HG02840 (cell line): ENCODE data around the gene VSTM1.
"Not testable (repeated sequence)": the region's sequence is repeated elsewhere in the genome, so short reads cannot be mapped to it uniquely, and the experiment has no call there.

Experiments
- ATAC-seq: cut with Tn5 transposase; IDR thresholded peaks from one replicate; pipeline ENCODE4 v1.9.1; 2021; ENCODE audit warnings: mild to moderate bottlenecking, moderate library complexity, moderate number of reproducible peaks; ENCODE audit not compliant: unreplicated experiment, low FRiP score

Gene VSTM1, protein sequence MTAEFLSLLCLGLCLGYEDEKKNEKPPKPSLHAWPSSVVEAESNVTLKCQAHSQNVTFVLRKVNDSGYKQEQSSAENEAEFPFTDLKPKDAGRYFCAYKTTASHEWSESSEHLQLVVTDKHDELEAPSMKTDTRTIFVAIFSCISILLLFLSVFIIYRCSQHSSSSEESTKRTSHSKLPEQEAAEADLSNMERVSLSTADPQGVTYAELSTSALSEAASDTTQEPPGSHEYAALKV

DNA sequence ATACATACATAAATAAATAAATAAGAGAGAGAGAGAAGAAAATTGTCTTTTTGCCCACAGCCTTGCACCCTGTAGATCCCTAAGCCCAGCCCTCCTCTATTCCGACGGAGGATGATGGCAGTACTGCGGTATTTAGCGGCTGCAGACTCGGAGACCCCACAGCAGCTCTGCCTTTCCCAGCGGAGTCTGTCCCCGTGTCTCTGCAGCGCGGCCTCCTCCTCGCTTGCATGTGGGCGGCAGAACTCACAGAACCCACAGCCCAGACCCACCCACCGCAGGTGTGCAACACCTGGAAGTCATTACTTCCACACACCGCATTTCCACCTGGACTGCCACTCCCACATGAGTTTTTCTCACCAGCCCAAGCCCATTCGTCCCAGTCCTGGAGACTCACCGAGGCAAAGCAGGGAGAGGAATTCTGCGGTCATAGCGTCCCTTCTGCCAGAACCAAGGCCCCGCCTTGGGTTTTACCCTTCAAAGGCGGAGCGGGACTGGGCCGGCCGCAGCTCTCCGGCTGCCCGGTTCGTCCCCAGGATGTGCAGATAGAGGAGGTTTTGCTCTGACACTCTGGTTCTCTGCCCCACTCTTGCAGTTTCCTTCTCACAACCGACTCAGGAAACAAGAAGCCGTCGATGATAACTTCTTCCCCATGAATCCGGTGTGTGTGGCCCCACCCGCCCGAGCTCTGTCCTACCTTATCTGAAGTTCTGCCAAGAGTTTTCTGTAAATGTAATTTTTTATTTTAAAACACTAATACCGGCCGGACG lies at the start of gene VSTM1:
TSS of gene VSTM1 (minus strand) at position 548 of the 767 bp plus-strand sequence. CDS start at position 428, 120 bp downstream.
- ATAC-seq: no peak

DNA sequence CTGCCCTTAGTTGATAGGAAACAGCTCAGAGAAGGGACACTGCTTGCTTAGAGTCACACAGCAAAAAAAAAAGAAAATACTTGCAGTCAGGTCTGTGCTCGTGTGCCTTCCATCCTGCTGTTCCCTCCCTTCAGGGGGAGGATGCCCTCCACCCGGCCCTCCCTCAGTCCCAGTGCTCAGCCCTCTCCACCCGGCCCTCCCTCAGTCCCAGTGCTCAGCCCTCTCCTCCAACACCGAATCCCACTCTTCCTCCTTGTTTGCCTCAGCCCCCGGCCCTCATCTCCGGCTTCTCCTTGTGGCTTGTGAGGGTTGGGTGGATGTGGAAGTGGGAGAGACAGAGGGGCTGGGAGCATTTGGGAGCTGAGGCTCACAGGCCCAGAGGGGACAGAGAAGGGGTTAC lies 46.0 kb upstream of the VSTM1 start:
- no peak for ATAC-seq

DNA sequence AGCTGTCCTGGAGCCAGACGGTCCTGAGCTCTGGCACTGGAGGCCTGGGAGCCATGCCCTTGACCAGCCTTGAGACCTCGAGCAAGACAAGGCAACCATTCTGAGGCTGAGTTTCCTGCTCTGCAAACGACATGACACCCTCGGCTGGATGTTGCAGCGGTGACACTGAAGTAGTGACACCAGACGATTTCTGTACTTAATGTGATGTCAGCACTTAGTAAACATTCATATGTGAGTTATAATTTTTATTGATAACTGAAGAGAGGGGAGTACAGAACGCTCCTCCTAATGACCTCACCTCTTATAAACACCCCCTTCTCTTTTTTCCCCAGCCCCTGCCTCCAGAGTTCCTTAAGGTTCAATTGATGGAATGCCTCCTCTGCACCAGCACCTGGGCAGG lies 44.8 kb upstream of the VSTM1 start:
- ATAC-seq: no peak

DNA sequence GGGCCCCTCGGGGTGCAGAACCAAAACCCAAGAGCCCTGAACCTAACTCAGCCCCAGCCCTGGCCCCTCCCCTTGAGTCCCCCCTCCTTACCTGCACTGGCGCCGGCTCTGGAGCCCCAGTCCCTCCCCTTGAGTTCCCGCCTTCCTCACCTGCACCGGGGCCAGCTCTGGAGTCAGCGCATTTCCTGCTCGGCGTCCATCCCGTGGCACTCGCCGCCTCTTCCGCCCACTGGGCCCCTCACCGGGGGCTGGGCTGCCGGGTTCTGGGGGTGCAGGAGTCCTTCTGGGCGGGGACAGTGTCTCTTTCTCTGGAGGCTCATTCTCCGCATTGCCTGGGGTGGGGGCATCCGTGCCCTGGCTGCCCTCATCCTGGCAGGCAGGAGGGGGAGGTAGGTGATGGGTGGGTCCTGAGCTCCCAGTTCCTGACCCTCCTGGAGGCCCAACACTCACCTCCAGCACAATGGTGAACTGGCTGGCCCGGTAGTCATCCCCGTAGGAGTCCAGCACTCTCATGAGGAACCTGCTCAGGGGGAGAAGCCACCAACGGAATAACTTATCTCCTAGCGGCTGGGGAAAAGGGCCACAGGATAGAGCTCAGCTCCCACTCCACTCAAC lies 44.3 kb upstream of the VSTM1 start:
- ATAC-seq: no peak

DNA sequence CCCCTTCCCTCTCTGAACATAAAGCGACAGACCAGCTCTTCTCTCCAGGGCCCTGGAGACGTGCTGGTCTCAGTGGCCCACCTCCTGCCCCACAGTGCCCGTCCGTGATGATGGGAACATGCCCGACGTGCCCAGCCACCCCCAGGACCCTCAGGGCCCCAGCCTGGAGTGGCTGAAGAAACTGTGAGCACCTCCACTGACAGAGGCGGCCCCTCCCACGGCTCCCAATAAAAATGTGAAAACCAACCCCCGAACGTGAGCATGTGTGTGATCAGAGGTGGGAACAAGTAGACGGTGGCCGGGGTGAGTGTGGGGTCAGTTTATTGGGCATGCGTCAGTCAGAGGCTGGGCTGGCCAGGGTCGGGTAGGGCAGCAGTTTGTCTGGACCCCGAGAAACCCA lies 43.0 kb upstream of the VSTM1 start:
- no peak for ATAC-seq

DNA sequence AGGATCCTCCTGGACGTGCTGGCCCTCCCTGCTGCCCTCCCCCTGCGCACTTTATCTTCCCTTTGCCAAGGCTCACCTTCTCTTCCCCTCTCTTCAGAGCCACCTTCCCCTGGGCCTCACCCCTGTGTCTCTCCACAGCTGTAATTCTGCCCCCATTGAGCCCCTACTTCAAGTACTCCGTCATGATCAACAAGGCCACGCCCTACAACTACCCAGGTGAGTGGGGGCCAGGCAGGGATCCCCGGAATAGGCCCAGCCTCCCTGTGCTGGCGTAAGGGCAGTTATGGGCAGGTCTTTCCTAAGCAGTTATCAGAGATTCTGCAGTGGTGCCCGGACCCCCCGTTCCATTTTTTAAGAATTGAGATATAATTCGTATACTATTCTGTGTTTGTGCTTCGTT lies 42.1 kb upstream of the VSTM1 start:
- ATAC-seq: no peak

DNA sequence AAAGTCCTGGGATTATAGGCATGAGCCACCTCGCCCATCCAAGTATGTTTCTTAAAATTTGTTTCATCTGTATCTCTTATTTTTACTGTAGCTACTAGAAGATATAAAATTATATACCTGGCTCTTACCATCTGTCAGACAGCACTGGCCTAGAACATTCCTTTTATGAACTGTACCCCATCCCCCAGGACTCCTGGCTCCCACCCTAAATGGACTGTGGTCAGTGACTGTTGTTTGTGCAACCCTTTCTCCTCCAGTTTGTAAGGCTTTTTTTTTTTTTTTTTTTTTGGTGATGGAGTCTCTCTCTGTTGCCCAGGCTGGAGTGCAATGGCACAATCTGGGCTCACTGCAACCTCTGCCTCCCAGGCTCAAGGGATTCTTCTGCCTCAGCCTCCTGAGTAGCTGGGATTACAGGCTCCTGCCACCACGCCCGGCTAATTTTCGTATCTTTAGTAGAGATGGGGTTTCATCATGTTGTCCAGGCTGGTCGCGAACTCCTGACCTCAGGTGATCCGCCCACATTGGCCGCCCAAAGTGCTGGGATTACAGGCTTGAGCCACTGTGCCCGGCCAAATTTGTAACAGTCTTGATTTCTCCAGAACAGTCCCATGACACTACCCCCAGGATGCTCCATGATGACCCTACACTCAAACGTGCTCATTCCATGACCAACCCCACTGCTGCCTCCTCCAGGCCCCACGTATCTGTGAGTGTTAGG lies 41.5 kb upstream of the VSTM1 start:
- ATAC-seq: no peak

DNA sequence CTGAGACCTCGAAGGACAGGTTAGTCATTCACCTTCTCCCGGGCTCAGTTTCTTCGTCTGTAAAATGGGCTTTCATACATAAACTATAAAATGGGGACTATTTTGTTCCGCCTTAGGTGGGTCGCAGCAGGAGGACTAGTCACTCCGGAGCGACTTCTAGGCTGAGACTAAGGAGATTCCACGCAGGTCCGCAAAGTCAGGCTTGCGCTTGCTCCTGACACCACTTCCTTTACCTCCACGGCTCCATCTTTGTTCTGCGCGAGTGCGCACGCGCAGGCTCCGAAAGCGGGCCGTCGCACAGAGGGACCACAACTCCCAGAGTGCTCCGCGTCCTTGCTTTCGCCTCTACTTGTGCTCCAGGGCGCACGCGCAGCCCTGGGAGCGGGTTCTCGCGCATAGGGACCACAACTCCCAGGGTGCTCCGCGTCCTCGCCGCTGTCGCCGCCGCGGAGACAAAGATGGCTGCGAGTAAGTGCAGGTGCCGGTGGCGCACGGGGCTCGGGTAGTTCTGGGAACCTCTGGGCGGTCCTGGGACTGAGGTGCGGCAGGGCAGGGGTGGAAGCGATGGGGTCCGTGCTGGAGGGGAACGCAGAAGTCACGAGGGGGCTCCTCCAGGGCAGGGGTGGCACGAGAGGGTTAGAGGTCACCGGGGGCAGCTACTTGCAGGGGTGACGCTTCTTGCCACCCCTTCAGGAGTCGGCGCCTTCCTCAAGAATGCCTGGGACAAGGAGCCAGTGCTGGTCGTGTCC lies 38.9 kb upstream of the VSTM1 start, which contains the start of gene NDUFA3:
TSS of gene NDUFA3 (plus strand) at position 435 of the 749 bp plus-strand sequence. CDS start at position 459, 24 bp downstream.
- peak; percentile 91 for ATAC-seq

DNA sequence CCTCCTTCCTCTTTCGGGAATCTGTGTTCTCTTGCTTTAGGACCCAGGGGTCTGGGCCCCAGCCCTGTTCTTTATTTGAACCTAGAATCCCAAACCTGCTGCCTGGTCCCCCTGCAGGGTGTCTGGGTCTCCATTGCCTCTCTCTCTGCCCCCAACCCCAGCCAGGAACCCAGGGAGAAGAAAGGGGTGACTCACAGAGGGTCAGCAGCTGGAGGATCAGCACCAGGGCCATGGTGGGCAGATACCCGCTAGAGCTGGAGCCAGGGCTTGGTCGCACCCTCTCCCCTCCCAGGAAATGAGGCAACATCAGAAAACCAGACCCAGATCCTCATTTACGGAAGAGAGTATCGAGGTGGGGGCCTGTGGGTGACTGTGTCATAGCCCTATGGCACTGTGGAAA lies 36.9 kb upstream of the VSTM1 start, which contains the start of gene OSCAR:
TSS of gene OSCAR (minus strand) at position 243 of the 400 bp plus-strand sequence. CDS start at position 232, 11 bp downstream.
- no peak for ATAC-seq

DNA sequence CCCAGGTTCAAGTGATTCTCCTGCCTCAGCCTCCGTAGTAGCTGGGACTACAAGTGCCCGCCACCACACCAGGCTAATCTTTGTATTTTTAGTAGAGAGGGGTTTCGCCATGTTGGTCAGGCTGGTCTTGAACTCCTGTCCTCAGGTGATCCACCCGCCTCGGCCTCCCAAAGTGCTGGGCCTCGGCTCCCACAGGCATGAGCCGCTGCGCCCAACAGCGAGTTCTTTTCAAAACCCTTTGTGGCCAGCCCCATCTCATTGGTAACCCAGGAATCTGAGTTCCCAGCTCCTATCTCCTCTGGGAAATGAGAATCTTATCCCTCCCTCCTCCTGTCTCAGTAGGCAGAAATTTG lies 36.2 kb upstream of the VSTM1 start:
- ATAC-seq: not testable (repeated sequence)

DNA sequence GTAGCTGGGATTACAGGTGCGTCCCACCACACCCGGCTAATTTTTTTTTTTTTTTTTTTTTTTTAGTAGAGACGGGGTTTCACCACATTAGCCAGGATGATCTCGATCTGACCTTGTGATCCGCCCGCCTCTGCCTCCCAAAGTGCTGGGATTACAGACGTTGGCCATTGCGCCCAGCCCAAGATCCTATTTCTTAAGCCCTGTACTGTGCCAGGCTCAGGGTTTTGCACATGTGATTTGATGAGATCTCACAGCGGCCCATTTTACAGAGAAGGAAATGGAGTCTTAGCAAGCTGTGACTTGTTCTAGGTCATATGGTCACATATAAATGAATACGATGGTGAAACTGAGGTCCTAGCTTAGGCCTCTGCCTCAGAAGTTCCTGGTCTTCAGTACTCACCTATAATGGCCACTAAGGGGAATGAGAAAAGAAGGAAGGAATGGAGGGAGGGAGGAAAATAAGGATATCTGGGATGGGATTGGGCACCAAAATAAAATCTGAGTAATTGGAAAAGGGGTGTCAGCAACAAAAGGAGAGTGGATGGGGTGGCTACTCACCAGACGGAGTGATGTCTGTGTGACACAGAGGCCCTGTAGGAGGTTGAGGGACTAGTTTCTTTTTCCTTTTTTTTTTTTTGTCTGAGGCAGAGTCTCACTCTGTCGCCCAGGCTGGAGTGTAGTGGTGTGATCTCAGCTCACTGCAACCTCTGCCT lies 35.6 kb upstream of the VSTM1 start:
- ATAC-seq: no peak

DNA sequence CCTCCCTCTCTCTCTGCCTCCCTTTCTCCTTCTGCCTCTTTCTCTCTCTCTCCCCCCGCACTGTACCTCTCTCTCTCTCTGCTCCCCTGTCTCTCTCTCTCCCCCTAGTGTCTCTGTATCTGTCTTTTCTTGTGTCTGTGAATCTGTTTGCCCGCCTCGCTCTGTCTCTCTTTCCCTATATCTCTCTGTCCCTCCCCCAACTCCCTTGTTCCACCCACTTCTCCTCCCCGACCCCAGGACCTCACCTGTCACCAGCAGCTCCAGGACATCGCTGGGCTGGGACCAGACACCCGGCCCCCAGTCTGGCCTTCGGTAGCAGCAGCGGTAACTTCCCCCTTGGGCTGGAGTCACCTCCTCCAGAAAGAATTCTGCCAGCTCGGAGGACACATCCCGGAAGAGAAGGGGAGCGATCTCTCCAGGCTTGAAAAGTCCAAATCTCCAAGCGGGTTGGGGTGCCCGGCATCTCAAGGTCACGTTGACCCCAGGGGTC lies 33.0 kb upstream of the VSTM1 start:
- no peak for ATAC-seq

DNA sequence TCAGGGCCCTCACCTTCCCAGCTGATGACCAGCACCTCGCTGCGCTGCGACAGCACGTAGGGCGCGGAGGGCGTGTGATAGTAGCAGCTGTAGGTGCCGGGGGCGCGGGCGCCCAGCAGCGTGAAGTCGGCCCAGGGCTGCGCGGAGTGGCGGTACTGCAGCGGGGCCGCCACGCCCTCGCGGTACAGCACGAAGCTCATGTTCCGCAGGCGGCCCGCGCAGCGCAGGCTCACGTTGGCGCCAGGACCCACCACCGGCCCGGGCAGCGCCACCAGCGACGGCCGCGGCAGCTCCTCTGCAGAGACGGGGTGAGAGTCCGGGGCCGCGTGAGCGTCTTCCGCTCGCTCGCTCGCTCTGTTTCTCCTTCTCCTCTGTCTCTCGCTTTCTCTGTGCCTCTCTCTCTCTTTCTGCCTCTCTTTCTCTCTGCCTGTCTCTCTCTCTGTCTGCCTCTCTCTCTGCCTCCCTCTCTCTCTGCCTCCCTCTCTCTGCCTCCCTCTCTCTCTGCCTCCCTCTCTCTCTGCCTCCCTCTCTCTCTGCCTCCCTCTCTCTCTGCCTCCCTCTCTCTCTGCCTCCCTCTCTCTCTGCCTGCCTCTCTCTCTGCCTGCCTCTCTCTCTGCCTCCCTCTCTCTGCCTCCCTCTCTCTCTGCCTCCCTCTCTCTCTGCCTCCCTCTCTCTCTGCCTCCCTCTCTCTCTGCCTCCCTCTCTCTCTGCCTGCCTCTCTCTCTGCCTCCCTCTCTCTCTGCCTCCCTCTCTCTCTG lies 32.3 kb upstream of the VSTM1 start:
- ATAC-seq: not testable (repeated sequence)

DNA sequence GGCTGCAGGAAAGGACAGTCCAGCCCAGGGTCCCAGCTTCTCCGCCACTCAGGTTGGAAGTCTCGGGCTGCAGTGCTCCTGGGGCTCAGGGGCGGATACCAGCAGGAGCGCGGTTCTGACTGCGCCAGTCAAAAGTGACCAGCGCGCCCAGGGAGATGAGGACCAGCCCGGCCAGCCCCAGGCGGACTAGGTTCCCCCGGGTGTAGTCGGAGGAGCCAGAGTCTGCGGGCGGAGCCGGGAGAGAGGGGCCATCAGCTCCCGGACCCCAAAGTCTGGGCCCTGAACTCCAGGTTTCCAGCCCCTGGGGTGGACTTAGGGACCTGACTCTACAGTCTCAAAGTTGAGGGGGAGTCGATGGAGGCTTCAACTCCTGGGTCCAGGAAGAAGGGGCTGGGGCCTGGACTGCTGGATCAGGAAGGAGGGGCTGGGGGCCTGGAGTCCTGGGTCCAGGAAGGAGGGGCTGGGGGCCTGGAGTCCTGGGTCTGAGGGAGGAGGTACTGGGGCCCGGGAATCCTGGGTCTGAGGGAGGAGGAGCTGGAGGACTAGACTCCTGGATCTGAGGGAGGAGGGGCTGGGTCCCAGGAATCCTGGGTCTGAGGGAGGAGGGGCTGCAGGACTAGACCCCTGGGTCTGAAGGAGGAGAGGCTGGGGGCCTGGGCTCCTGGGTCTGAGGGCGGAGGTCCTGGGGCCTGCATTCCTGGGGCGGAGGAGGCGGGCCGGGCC lies 31.6 kb upstream of the VSTM1 start:
- ATAC-seq: no peak

DNA sequence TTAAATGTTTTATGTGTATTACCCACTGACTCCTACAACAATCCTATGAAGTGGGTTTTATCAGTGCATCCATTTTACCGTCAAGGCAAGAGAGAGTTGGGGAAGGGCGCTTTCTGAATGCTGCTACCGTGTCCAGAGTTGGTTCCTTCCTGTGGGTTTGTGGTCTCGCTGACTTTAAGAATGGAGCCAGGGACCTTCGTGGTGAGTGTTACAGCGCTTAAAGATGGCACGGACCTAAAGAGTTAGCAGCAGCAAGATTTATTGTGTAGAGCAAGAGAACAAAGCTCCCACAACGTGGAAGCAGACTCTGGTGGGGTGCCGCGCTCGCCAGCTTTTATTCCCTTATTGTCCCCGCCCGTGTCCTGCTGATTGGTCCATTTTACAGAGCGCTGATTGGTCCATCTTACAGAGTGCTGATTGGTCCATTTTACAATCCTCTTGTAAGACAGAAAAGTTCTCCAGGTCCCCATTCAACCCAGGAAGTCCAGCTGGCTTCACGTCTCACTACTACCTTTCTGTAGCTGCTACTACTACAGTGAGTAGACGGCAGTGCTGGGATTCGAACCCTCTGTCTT lies 30.8 kb upstream of the VSTM1 start:
- ATAC-seq: no peak

DNA sequence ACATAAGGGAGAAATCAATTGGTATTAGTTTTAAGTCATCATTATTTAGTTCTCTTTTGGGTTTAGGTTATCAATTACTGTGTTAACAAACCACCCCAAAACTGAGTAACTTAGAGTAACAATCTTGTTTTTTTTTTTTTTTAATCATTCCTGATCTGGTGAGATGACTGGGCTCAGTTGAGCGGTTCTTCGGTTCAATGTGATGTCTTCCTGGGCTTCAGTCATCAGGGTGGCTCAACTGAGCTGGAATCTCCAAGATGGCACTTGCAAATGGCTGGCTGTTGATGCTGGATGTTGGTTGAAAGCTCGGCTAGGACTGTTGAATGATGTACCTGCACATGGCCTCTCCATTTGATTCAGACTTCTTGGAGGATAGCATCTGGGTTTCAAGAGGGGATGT lies 20.7 kb upstream of the VSTM1 start:
- no peak for ATAC-seq

DNA sequence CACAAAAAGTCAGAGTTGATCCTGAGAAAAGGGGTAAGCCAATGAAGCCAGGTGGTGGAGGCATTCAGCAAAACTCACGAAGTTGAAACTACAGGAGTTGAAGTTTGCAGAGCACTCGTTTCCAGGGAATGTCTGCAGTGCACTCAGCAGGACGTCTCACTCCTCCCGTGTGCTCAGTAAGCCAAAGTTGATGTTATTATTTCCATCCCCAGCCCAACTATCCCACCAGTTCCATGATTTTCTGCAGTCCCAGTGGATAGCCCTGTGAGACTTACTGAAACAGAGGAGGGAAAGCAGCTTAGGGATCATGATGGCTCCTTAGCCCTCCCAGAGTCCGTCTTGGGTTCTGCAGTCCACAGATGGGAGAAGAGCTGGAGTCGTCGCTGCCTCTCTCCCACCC lies 17.3 kb upstream of the VSTM1 start, which contains the start of gene TARM1:
TSS of gene TARM1 (minus strand) at position 334 of the 400 bp plus-strand sequence. CDS start at position 309, 25 bp downstream.
- no peak for ATAC-seq

DNA sequence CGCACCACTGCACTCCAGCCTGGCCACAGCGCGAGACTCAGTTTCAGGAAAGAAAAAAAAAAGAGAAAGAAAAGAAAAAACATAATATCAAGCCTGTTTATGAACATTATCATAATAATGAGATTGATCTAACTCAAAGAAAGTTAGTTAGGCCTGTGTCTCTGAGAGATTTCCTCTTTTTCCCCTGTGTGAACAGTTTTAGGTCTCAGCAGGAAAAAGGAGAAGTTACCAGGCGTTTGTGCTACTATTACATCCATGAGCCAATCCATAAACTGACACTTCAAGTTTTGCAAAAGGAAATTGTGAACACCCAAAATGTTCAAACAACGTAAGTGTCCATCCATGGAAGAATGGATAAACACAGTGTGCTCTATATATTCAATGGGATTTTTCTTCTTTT lies 13.6 kb upstream of the VSTM1 start:
- ATAC-seq: no peak
